ENCODE data around the gene FBXW2.

GRCh38 chr9:120736881-120737280, 56.3 kb downstream of the FBXW2 start:
- TF ChIP-seq CTCF (IDR thresholded peaks at IDR 0.05; ENCODE audit: low read depth, low read length) (no peak), EZH2phosphoT487 (IDR thresholded peaks at IDR 0.05; ENCODE audit: low read depth) (no peak)
